HG02938 (cell line): Measurements from ENCODE around the gene DHCR24.
"Not testable (repeated sequence)": the region's sequence is repeated elsewhere in the genome, so short reads cannot be mapped to it uniquely, and the experiment has no call there.

Experiments used
- ATAC-seq: cut with Tn5 transposase; IDR thresholded peaks from one replicate; pipeline ENCODE4 v1.9.1; 2021; ENCODE audit warnings: mild to moderate bottlenecking, moderate library complexity; ENCODE audit not compliant: unreplicated experiment

Gene DHCR24

DNA sequence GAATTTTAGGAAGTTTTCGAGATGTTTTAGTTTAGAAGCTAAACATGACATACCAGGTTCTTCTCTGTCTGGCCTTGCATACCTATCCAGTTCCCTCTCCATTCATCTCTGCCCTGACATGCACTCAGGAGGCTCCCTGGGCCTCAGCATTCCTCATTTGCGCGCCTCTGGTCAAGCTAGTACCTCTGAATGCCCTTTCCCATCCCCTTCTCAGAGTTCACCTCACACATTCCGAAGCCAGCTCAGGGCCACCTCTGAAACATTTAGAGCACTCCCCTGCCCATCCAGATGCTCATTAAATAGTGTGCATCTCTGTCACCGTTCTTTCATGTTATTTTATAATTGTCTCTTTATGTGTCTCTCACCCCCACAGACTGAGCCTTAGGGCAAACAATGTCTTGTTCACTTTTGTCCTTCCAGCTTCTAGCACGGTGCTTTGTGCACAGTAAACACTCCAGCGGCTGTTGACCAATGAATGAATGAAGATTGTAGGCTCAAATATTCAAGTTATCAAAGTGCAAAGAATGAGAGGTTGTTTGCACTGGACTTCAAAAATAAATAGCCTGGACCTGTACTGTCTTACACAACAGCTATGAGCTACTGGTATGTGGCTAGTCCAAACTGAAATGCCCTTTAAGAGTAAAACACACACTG is 1.2 kb upstream of the DHCR24 start:
- ATAC-seq, result no peak

DNA sequence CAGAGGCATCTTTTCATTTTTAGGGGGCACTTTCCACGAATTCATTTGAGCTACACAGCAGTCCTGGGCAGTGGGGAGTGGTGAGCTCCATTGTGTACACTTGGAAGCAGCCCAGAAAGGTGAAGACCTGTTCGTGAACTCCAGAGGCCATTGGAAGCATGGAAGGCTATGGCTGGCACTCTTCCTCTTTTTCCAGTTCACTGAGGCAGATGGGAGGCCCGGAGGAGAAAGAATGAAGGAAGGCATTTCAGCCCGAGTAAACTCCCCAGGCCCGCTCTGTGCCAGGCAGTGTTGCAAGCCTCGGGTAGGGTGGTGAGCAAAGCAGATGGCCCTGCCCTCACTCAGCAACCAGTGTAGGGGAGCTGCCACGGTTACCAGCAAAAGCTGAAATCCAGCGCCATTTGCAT is 673 bp upstream of the DHCR24 start:
- ATAC-seq, result no peak

DNA sequence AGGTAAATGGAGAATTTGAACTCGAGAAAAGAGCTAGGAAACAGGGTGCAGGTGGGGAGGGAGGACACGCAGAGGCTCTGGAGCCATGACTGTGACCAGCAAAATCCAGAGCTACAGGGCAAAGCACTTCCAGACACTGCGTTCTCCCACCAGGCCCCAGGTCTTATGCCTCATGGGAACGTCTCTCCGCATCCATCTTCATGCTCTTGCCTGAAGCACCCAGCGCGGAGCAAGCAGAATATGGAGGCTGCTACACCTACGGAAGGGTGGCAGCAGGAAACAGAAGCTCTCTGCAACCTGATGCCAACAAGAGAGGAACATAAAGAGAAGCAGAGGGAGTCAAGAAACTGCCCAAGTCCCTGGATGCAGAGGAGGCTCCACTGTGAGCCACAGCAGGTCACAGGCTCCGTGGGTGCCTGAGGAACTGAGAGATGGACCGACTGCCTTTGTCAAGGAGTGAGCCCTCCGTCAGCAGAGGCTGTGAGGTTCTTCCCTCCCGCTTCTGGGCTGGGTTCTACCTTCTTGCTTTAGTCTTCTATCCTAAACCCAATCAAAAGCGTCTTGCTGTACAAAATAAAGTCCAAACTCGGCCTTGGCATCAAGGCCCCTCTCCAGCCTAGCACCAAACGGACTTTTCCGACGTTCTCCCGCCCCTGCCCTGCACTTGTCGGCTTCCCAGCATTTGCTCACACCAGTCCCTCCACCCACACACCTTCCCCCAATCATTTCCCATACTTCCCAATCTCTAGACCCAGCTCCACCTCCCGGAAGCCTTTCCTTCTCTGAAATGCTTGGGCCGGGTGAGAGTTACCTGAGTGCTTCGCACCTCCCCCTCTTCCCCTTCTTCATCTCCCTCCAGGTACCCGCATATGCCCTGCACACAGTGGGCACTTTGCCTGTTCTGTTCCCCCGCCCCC is 930 bp downstream of the DHCR24 start:
- no peak for ATAC-seq

DNA sequence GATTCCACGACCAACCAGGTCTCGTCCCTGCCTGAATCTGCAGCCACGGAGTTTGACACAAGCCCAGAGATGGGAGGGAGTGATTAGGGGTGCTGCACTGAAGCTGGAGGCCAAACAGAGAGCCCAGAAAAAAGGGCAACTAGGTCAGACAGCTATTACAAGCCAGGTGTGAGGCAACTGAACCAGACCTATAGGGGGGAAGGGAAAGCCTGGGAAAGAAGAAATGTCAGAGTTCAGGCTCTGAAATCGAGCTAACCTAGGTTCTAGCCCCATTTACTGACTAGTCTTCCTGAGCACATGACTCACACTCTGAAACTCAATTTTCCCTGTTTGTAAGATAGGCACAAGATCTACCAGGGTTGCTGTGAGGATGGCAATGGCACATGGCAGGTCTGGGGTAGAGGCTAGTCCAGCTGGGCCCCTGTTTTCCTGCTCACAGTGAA is 1.7 kb downstream of the DHCR24 start:
- ATAC-seq, result no peak

DNA sequence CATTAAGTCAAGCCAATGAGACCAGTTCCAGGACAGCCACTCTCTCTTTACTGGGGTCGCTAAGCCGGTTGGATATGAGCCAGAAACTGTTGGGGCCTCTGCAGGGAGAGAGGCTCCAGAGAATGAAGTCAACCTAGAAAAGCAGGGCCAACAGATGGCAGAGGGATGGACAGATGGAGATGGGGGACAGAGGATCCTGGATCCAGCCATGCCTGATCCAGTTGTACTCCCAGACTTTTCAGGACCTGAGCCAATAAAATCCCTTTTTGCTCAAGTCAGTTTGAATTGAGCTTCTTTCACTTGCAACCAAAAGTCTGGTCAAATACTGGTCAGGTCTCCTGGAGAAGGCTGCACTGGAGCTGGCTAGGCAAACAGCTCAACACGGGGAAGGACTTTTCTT is 2.2 kb downstream of the DHCR24 start:
- ATAC-seq, result no peak

DNA sequence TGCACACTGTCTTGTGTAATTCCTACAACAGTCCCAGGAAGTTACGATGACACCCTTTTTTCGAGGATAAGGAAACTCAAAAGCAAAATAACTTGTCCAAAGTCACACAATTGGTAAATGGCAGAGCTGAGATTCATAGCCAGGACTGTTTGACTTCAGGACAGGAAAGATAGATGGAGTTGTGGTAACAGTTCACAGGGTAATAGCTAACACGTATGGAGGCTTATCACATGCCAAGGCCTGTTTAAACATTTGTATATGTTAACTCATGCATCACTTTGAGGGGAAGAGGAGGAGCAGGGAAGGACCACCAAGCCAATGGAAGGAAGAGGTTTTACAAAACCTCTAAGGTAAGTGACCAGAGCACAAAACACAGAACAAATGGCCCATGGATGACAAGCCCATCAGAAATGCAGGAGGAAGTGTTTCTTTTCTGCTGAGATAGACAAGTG is 2.8 kb downstream of the DHCR24 start:
- no peak for ATAC-seq

DNA sequence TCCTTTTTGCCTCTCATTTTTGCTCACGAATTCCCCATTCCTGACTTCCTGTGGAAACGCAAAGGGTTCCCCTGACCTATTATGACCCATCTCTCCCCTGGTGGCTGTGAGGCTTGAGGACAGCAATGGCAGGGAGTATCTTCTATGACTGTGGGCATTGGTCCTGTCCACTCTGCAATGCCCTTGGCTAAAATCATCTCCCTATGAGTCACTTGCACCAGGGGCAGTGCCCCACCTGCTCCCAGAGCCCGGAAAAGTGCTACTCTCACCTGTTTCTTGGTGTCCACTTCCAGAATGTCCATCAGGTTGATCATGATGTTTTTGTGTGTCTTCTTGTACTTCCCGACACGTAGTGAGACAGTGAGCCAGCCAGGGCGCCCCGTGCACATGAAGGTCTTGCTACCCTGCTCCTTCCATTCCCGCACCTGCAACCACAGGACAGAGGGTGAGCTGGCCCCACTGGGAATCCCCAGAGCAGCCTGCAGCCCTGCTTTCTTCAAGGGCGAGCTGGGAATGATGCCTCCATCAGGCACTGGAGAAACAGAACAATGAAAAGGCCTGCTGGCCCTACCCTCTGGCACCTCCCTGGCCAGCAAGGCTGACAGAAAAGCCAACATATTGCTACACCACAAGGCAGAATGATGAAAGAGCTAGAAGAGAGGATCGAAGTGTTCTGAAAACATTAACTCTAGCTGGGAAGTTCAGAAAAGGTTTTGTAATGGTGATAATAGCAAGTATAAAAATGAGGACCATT is 3.5 kb downstream of the DHCR24 start:
- ATAC-seq, result no peak

DNA sequence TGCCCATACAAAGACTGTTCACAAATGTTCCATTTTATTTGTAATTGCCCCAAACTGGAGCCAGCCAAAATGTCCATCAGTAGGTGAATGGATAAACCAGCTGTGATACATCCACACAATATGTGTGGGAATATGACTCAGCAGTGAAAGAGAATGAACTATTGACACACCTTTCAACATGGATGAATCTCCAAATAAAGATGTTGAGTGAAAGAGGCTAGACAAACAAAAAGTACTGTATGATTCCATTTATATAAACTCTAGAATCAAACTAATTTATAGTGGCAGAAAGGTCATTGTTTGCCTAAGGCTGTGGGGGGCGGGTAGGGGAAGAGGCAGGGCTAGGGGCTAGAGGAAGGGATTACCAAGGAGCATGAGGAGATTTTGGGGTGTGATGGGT is 4.5 kb downstream of the DHCR24 start:
- no peak for ATAC-seq

DNA sequence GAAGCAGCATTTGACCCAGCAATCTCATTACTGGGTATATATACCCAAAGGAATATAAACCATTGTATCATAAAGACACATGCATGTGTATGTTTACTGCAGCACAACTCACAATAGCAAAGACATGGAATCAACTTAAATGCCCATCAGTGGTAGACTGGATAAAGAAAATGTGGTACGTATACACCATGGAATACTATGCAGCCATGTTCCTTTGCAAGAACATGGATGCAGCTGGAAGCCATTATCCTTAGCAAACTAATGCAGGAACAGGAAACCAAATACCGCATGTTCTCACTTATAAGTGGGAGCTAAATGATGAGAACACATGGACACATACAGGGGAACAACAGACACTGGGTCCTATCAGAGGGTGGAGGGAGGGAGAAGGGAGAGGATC is 5.4 kb downstream of the DHCR24 start:
- not testable (repeated sequence) for ATAC-seq

DNA sequence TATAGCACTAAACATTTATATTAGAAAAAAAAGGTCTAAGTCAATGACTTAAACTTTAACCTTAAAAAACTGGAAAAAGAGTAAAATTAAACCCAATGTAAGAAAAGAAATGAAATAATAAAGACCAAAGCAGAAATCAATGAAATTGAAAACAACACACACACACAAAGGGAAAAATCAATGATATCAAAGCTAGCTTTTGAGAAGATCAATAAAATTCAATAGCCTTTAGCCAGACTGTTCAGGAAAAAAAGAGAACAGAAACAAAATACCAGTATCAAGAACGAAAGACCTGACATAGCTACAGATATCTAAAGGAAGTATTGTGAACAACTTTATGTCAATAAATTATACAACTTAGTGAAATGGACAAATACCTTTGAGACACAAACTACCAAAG is 7.1 kb downstream of the DHCR24 start:
- no peak for ATAC-seq

DNA sequence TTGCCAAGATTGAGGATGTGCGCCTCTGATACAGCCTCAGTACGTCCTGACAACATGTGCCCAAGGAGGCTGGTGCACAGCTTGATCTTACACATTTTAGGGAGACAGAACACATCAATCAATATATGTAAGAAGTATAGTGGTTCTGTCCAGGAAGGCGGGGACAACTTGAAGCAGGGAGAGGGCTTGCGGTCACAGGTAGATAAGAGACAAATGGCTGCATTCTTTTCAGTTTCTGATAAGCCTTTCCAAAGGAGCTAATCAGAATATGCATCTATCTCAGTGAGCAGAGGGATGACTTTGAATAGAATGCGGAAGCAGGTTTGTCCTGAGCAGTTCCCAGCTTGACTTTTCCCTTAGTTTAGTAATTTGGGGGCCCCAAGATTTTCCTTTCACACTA is 10.2 kb downstream of the DHCR24 start:
- no peak for ATAC-seq

DNA sequence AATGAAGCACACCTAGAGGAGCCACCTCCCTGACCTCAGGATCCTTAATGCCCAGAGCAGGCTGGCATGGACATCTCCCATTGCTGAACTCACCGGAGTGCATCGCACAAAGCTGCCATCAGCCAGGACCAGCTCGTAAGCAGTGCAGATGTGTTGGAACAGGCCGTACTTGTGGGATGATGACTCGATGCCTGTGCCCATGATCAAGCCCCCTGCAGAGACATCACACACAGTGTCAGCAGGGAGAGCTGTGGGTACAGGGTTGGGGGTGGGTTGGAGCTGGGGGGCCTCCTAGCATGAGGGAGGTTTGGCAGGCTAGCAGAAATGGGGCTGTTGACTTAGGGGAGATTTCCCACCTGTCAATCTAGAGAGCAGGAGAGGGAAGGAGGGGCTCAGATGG is 12.0 kb downstream of the DHCR24 start:
- ATAC-seq, result no peak

DNA sequence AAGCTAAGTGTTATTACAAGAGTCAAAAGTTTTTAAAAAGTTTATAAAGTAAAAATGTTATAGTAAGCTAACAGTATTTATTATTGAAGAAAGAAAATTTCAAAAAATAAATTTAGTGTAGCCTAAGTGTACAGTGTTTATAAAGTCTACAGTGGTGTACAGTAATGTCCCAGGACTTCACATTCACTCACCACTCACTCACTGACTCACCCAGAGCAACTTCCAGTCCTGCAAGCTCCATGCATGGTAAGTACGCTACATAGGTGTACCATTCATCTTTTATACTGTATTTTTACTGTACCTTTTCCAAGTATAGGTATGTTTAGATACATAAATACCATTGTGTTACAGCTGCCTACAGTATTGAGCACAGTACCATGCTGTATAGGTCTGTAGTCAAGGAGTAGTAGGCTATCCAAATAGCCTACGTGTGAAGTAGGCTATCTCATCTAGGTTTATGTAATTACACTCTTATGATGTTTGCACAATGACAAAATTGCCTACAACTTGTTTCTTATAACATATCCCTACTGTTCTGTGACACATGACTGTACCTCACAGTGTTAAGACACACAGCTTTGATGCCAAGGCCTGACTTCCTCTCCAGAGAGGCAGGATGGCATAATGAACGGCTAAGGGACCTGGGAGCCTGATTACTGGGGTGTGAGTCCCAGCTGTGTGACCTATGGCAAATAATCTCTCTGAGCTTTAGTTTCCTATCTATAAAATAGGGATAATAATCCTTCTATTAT is 12.7 kb downstream of the DHCR24 start:
- no peak for ATAC-seq

DNA sequence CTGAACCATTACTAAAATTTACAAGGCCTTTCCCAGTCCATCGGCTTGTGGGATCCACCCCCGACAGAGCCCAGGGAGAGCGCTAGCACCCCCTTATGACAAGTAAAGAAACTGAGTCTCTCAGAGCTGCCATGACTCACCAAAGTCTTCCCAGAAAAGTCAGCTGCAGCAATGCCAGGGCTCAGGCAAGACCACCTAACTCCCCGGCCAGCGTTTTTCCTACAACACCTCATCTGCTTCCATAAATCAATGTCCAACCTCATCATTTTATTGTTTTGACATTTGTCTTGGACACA is 15.0 kb downstream of the DHCR24 start:
- ATAC-seq, result no peak

DNA sequence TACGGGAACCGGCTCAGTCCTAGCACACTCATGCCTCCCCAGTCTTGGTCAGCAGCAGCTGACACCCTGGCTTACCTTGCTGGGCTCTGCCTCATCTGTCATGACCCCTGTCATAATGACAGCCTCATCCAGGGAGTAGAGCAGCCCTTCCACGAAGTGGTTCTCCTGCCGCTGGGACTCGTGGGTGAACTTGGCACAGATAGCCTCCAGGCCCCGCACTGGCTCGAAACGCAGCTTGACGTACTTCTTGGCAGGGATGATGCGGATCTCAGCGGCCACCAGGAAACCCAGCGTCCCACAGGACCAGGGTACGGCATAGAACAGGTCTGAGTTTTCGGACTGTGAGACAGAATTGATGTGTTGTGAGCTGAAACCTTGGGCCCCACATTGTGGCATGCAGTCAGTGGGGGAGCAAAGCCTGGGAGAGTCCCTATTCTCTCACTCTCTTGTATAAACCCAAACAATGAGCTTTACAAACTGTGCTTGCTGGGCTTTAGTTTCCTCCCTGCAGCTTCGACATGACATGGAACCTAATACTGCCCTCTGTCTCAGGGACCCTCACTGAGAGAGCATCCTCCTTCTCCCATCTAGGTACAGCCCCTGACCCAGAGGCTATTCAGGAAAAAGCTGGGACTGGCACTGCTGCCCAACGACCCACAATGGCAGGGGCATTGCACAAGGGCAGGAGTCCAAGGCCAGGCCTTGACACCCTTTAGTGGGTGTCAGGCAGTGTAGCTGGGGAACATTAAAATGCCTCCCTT is 15.5 kb downstream of the DHCR24 start:
- no peak for ATAC-seq

DNA sequence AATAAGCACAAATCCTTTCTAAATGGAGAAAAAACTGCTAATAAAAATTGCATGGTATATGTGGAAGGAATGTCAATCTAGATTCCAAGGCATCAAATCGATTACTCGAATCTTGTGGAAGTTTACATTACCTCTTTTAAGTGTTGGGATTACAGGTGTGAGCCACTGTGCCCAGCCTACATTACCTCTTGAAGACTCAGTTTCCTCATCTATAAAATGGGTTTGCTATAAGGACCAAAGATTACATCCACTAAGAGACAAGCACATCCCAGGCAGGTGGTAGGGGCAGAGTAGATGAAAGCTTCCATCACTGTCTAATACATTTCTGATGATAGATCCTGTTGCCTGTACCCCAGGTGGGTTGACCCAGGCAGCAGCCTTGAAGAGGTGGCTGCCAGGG is 16.1 kb downstream of the DHCR24 start:
- ATAC-seq, result no peak

DNA sequence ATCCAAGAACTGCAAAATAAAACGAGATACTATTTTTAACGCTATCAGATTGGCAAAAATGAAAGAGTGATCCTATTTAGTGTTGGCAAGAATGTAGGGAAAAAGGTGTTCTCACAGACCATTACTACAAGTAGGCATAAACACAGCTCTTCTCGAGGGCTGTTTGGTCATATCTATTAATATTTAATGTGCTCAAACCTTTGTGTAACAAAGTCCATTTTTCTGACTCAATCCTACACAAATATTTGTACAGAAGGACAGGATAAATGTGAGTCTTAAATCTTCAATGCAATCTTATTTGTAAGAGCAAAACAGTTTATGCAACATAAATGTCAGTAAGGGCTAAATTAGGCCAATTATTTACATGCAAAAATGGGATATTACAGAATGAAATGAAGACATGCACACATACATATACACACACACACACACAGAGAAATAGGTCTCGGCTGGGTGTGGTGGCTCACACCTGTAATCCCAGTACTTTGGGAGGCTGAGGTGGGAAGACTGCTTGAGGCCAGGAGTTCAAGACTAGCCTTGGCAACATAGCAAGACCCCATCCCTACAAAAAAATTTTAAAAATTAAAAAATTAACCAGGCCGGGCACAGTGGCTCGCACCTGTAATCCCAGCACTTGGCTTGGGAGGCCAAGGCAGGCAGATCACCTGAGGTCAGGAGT is 17.7 kb downstream of the DHCR24 start:
- no peak for ATAC-seq

DNA sequence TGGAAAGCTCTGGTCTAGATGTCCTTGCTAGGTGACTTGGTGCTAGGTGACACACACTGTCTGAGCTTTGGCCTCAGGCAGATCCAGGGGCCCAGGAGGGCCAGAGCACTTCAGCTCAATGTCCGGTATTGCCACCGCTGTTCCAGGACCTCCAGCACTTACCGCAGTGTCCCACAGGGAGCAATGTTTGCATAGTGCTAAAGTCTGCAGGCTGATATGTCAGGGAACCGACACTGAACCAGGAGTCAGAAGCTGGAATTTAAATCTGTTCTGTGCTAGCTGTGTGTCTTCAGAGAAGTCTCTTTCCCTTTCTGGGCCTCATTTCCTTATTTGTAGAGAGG is 19.3 kb downstream of the DHCR24 start:
- ATAC-seq, result no peak

DNA sequence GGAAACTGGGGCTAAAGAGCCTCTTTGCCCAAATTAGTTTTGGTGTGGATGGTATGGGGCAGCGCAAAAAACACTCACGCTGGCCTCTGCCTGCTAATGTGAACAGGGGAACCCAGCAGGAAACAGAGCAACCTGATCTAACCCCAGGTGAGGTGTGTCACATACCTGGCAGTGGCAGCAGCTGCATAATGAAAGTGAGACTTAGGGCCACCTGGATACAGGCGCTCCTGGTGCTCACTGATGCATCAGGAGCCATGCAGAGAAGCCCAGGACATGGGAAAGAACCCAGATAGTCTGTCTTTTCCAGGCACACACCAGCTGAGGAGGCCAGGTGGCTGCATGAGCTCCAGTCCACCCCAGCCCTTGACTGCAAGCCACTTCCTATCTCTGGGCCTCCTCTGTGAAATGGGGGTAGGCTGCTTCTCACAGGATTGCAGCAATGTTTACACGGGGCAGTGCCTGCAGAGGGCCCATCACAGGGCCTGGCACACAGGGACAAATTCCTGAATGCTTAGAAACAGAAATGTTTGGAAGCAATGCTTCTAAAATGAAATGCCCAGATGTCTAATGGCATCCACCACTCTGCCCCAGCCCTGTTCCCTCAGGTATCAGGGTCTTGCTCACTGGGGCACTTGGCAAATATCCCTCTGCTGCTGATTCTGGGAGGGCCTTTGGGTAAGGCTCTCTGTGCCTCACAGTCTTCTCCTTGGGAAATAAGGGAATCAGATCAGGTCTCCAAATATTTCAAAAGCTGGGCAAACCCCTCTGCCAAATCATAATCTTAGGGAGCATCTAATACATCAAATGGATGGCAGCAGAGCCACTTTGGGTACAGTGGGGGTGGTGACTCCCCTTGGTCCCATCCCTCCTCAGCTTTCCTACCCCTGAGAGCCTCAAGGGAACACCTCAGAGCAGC is 19.9 kb downstream of the DHCR24 start:
- no peak for ATAC-seq
